ENCODE data around the gene GAS6.

GRCh38 chr13:113819341-113819730 lies 44.5 kb downstream of the GAS6 start:
- TF ChIP-seq POLR2AphosphoS5 (IDR thresholded peaks at IDR 0.05; ENCODE audit: low read depth, low read length) (no peak), POLR2A (IDR thresholded peaks at IDR 0.05; ENCODE audit: low read depth, low read length) (no peak), TAF1 (IDR thresholded peaks at IDR 0.05; ENCODE audit: low read depth, low read length) (no peak), PAX5 (IDR thresholded peaks at IDR 0.05; ENCODE audit: insufficient read depth, low read length, severe bottlenecking) (no peak), SPI1 (IDR thresholded peaks at IDR 0.05; ENCODE audit: low read depth, low read length) (no peak)
